NCI-H446 (cell line): ENCODE data around the gene BCKDHB.
"Not testable (repeated sequence)": the region's sequence is repeated elsewhere in the genome, so short reads cannot be mapped to it uniquely, and the experiment has no call there.

Experiments used
- DNase-seq, 2 experiments: peaks; one replicate each; lab custom pipeline; 2025; lab: John Stamatoyannopoulos, UW

Gene BCKDHB

DNA sequence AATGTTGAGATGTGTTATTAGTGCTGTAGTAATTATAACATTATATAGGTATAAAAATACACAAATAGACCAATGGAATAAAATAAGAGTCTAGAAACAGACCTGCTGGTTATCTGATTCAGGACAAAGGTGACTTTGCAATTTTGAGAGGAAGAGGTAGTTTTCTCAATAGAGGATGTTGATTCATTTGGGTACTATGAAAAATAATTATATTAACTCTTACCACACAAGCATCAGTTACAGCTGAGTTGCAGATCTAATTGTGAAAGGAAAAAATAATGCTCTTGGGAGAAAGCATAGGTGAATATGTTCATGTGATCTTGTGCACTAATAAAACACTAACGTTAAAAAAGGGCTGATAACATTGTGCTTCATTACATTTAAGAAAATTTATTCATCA is 103.0 kb downstream of the BCKDHB start:
- DNase-seq = no peak

DNA sequence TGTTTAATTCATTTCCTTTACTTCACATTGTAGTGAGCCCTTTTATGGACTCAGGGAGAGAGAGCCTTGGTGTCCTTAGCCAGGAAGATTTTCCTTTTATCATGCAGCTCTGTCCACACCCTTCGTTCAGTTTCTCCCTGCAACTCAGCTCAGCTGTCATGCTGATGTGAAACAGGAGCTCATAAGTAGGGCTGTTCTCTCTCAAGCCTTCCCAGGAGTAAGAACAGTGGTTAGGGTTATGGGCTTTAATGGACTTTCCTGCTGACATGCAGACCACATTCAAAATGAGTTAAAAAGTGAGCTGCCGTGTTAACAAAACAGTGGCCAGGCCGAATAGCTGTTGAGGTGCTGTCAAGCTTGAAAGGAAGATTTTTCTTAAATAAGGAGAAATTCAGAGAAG is 104.1 kb downstream of the BCKDHB start:
- no peak for DNase-seq

DNA sequence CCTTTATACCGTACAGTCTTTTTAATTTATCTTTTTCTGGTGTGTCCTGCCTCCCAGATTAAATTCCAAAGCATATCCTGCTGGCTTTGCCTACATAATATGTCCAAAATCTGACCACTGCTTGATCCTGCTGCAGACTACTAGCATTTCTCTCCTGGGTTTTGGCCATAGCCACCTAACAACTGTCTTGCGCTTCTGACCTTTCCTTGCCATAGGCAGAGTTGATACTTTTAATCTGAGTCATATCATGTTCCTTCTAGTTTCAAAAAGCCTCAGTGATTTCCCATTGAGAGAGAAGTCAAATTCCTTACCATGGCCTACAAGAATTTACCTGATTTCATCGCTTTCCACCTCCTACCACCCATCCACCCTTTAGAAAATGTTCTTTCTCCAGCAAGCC is 104.8 kb downstream of the BCKDHB start:
- DNase-seq = no peak

DNA sequence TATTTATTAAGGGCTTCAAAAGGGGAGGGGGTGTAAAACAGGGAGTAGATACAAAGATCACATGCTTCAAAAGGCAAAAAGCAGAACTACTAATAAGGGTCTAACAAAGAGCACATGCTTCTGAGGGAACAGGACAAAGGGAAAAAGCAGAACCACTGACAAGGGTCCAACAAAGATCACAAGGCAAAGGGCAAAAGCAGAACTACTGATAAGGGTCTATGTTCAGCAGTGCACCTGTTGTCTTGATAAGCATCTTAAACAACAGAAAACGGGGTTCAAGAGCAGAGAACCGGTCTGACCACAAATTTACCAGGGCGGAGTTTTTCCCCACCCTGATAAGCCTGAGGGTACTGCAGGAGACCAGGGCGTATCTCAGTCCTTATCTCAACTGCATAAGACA is 105.4 kb downstream of the BCKDHB start:
- not testable (repeated sequence) for DNase-seq

DNA sequence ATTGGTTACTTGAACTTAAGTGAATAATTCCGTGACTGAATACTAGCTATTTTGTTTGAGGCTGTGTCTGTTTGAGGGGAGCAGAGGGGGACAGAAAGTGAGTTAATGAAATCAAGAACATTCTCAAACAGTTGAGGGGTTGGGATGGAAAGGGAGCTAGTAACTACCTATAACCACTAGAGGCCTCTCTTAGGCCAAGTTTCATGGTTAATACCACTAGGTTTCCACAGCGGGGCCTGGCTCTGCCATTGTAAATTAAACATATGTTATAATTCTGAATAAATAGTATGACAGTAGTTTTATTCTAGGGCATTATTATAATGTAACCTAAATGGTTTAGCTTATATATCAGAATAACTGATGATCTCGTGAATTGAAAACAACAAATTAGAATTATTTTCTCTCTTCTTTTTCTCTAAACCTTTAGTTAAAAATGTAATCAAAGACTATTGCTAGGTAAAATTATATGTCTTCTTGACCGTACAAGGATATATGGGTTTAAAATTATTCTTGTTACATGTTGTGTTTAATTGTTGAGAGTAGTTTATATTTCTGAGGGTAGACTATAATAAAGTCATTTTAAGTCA is 108.1 kb downstream of the BCKDHB start:
- DNase-seq = peak; percentile 9 to 66

DNA sequence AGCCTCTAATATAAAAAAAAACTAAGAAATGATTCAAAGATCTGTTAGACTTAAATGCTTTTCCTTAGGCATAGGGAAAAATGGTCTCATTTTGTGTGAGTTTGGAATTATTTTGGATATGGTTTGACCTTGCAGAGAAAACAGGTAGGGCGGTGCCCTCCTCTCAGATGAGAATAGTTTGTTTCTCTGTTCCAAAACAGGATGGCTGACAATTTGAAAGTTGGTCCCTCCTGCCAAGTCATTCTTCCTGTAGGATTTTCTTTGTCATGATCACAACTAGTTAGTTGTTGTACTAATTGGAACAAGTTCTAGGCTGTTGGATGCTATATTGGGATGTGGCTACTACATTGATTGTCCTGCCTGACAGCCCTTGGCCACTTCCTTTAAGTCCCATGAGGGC is 108.6 kb downstream of the BCKDHB start:
- no peak for DNase-seq

DNA sequence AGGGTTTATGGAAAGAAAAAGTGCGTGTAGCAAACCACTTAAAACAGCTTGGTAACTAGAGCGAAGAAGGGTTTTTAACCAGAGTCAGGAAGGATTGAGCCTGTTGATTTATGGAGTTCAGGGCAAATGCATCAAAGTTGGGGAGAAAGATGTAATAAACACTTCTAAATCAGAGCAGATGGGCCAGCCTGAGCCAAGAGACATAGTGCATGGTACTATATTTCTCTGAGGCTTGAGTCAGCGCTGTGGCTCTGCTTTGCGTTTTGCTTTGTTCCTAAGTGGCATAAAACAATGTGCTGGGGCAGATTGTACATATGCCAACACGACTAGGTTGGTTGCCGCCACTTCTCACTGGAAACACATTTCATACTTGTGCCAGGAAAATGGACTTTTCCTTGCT is 111.3 kb downstream of the BCKDHB start:
- DNase-seq = peak in 1 of 2 experiments; percentile 49

DNA sequence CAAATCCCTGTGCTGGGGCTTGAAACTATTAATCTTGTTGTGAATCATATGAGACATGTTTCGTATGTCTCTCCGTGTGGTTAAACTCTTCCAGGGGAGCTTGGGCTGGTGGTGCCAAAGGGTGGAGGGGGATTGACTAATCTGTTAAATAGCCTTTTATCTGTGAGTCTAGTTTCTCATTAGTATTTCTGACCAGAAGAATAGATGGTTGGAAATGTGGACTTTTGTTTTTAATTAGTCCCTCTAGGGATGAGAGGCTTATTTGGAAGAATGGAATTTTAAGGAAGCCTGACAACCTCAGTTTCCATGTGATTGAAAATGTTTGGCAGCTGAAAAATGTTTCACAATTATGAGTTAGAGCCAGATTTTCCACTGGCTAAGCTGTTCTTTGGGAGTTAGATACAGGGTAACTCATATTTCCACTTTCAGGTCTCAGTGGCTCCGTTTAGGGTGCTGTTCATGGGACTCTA is 117.3 kb downstream of the BCKDHB start:
- no peak for DNase-seq

DNA sequence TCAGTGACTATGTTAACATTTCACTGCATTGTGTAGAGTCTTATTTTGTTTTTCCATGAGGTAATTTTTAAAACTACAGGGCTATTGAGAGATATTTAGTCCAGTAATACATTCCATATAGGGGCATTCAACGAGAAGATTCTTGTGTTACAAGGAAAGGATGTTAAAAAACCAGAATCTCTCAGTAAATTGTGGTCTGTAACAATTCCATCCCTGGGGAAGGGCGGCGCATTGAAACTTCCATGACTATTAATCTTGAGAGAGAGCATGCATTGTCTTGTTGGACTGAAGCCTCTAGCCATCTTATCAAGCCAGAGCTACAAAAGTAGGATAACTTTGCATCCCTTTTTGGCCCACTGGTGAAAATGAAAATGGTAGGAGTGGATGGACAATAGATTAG is 119.7 kb downstream of the BCKDHB start:
- no peak for DNase-seq

DNA sequence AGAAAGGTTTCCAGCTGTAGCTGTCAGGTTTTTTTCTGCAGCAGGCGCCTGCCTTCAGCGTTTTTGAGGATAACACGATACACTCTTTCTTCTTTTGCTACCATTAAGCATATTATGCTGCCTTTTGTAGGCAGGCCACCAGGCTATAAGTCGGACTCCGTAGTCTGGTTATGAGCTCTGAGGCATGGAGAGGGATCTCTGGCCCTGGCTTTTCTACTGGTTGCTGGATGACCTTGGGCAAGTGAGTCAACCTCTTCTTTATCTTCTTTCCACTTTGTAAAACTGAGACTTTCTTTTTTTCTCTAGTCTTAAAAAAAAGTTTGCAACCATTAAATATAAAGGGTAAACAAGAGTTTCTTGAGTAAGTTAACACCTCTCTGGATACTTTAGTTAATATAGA is 120.2 kb downstream of the BCKDHB start:
- DNase-seq = no peak

DNA sequence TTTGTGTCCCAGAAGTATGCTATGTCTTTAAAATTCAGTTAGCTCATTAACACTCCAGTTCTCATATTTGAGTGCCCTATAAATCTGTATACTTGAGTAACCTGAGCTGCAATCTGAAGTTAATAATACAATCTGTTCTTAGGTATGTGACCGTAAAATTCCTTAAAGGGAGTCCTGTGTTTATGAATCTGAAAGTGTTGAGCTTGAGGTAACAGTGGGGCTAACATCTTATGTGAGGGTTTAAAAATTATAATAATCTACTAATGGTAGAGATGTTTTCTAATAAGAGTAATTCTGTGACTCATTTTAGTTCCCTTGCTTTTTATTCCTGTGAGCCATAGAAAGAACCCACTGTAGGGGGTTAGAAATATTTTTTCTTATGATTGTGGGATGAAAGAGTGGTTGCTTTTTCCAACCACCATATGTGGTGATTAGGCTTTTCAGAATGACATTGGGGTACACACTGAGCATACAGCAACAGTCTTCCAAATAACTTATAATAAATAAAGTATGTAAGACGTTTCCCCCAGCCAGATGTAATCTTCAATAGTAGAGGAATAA is 121.2 kb downstream of the BCKDHB start:
- no peak for DNase-seq

DNA sequence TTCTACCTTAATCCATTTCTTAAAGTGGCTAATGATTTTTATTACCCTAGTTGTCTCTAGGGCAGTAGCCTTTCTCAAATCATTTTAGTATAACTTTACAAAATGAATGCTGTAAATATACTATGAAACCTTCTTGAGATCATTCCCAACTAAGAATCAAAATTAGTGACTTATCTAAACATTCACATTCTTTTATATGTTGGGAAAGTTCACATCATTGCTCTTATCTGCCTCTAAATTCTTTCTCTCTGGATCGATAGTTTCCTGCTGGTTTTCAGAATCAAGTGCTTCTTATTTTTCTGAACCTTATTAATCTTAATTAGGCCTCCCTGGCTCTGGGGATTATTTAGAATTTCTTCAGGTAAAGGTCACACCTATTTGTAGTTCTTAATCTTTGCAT is 126.8 kb downstream of the BCKDHB start:
- no peak for DNase-seq

DNA sequence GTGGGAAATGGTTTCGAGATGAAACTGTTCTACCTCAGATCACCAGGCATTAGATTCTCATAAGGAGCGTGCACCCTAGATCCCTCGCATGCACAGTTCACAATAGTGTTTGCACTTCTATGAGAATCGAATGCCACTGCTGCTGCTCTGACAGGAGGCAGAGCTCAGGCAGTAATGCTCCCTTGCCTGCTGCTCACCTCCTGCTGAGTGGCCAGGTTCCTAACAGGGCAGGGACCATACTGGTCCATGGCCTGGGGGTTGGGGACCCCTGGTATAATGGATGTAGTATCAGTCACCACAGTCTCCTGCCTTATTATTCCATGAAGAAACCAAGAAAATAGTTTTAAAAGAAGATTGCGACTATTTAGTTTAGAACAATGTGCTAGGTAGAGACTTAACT is 127.5 kb downstream of the BCKDHB start:
- no peak for DNase-seq

DNA sequence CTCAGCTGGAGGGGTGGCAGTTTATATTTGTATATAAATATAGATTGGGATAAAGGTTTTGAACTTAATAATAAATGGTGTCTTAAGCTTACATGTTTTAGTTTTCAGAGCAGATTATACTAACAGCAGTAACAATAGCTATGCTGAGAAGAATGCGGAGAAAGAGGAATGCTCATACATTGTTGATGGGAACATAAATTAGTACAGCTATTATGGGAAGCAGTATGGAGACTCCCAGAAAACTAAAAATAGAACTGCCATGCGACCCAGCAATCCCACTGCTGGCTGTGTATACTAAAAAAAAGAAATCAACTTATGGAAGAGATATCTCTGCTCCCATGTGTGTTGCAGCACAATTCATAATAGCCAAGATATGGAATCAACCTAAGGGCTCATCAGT is 127.9 kb downstream of the BCKDHB start:
- DNase-seq = no peak

DNA sequence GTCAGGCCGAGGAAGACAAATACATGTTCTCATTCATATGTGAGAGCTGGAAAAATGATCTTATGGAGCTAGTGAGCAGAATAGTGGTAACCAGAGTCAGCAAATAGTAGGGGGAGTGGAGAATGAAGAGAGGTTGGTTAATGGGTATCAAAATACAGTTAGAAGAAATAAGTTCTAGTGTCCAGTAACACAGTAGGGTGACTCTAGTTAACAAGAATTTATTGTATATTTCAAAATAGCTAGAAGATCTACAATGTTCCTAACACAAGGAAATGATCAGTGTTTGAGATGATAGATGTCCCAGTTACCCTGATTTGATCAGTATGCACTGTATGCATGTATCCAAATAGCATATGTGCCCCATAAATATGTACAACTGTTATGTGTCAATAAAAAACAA is 128.4 kb downstream of the BCKDHB start:
- DNase-seq = no peak

DNA sequence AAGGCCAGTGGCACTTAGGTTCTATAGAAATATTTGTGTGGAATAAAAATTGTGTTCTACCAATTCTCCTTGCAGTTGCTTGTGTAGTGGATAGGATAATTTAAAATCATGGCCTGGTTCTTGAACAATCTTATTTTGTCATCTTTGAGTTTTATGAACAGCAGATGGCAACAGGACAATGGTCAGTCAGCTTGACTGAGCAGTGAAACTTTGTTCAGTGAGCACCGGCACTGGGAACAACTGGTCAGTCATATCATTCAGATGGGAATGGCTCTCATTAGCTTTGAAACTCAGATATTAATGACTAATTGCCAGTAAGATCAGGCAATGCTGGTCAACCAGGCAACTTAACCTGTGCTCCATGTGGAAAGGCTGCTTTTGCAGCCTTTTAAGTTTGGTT is 129.2 kb downstream of the BCKDHB start:
- no peak for DNase-seq

DNA sequence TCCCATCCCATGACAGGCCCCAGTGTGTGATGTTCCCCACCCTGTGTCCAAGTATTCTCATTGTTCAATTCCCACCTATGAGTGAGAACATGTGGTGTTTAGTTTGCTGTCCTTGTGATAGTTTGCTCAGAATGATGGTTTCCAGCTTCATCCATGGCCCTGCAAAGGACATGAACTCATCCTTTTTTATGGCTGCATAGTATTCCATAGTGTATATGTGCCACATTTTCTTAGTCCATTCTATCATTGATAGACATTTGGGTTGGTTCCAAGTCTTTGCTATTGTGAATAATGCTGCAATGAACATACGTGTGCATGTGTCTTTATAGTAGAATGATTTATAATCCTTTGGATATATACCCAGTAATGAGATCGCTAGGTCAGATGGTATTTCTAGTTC is 132.3 kb downstream of the BCKDHB start:
- DNase-seq = not testable (repeated sequence)

DNA sequence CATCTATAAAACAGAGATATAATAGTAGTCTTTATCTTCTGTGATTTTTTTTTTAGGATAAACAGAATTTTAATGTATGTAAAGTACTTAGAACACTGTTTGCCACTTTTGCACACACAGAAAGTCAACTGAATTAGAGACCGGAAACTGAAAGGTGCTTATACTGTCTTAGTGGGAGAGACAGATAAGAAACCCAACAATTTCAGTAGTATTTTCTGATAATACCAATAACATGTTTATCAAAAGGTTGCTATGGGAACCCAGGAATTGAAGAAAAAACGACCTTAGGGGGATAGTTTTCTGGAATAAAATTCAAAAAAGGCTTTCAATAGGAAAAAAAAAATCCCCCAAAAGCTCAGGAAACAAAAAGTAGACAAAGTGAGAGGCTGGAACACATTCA is 138.6 kb downstream of the BCKDHB start:
- no peak for DNase-seq

DNA sequence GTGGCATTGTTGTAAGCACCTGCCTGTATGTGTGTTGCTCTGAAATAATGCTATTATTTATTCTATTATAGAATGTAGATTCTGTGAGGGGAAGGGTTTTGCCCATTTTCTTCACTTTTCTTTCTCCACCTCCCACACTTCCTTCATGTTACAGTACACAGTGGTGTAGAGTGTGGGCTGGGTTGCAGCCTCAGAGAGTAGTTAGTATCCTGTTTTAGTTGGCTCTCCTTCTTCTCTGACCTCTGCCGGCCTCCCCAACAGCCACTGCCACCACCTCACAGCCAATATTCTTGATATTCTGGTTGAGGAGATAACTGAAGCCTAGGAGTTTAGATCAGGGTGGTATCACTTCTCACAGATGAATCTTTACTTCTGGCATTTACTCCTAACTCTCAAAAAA is 143.4 kb downstream of the BCKDHB start:
- DNase-seq = no peak

DNA sequence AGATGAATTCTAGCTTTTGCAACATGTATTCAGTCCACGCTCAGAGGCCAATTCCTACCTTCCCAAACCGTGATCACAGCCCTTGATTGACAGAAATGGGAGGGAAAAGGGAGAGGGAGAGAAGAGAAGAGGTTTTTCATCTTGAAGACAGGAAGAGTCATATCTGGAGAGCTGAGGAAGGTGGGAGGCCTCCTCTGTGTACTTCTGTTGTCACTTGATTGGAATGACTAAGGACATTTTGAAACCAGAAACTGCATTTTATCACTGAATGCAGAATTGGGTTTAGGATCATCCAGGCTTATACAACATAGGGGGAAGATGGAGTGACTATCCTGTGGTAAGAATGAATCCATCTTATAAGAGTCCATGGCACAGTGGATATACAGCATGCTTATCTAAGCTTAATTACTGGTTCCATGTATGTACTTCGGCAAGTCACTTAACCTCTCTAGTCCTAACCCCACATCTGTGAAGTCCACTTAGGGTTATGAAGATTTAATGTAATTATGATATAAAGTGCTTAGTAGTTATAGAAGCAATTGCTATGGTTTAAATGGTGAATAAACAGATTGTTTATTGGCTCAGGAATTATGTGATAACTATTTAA is 144.0 kb downstream of the BCKDHB start:
- DNase-seq = no peak

DNA sequence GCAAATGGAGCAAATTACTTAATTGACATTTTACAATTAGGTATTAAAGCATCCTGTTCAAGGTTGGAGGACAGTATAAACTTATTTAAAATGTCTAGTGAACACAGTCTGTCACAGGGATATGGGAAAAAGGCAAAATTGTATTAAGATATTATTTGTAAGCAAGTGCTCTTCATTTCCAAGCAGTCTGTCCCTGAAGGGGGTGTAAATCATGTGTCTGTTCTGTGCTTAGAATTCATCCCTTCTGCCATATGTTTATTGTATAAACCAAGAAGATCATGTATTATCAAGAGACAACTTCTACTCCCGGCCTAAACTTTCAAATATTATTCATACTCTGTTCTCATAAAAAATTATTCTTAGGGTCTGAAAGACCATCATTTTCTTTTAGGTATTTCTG is 144.8 kb downstream of the BCKDHB start:
- DNase-seq = no peak

DNA sequence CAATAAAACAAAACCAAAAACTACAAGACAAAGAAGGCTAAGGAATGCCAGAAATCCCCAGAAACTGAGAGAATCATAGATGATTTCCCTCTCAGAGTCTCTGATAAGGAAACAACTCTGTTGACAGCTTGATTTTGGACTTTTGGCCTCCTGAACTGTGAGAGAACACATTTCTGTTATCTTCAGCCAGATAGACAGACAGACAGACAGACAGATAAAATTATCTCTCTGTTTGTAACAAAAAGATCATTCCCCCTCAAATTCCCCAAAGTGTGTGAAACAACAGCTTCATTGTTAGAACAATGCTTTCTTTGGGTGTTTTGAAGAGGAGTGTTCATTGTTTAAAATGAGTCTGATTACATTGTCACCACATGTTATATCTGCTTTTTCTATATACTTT is 148.2 kb downstream of the BCKDHB start:
- no peak for DNase-seq

DNA sequence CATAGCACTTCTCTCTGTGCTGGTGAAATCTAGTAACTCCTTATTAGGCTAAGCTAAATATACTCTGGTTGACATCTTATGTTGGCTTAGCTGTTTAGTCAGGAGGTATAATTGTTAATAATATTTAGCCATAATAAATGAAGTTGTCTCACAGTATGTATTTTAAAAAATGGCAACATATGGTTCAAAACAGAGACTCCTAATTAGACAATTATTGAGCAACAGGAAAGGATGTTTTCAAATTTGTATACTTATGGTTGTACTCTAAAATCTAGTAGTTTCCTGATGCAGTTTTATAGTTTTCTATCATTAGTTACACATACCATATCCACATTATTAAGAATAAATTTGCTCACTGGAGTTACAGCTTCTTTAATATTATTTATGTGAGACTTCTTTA is 150.2 kb downstream of the BCKDHB start:
- DNase-seq = no peak

DNA sequence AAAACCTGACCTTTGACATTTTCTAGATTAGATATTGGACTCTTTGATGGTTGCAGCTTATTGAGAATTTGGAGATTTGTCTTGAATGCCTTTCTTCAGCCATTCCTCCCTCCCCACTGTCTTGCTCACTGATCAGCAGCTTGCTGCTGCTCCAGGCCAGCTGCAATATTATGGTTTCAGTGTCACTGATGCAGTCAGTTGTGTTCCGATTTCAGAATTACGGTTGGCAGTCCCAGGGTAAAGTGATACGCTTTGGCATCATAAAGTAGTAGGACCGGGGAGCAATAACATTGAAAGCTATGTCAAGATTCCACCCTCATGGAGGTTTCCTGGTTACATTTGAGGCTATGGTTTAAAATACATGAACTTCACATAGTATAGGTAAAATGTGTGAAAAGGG is 152.6 kb downstream of the BCKDHB start:
- DNase-seq = no peak
